ENCODE measurements around the gene GAS2L1.

DNA sequence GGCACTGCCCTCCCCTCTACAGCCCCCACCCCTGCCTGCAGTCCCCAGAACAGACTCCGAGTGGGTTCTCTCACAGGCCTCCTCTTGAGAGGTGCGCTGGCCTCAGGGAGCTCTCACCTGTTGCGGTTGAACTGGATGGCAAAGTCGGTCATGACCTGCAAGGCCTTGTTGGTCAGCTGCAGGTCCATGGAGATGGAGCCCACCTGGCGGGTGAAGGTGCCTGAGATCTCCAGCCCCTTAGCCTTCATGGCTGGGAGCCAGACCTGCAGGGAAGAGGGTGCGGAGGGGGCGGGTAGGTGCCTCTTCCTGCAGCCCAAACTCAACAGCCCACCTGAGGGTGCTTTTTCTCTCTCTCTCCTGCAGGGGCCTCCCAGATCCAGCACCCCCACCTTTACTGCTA lies 27.7 kb downstream of the GAS2L1 start:
- TF ChIP-seq, protein P1, sequence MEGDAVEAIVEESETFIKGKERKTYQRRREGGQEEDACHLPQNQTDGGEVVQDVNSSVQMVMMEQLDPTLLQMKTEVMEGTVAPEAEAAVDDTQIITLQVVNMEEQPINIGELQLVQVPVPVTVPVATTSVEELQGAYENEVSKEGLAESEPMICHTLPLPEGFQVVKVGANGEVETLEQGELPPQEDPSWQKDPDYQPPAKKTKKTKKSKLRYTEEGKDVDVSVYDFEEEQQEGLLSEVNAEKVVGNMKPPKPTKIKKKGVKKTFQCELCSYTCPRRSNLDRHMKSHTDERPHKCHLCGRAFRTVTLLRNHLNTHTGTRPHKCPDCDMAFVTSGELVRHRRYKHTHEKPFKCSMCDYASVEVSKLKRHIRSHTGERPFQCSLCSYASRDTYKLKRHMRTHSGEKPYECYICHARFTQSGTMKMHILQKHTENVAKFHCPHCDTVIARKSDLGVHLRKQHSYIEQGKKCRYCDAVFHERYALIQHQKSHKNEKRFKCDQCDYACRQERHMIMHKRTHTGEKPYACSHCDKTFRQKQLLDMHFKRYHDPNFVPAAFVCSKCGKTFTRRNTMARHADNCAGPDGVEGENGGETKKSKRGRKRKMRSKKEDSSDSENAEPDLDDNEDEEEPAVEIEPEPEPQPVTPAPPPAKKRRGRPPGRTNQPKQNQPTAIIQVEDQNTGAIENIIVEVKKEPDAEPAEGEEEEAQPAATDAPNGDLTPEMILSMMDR (conservative IDR thresholded peaks at IDR 0.05; ENCODE audit: low read depth, low read length) = no peak
- TF ChIP-seq EZH2 (IDR thresholded peaks at IDR 0.05; ENCODE audit: borderline replicate concordance, low read depth, low read length, poor library complexity, severe bottlenecking) = no peak

All from A673 (cell line).